Testis (tissue), 2 donors: ENCODE results near the gene BCAS3.

Source experiments
- CTCF ChIP-seq, 3 experiments: fragments of 450-650 bp in 2 of 3; fragments of 200-600 bp in 1 of 3; sonication (generic) in 1 of 3; IDR thresholded peaks; one replicate each; pipeline ENCODE4 v1.5.1; 2016 to 2019; ENCODE audit warnings: antibody characterized with exemption in 3 of 3, mild to moderate bottlenecking in 2 of 3, moderate library complexity in 1 of 3
- POLR2A ChIP-seq: fragments of 450-650 bp; IDR thresholded peaks from one replicate; pipeline ENCODE4 v1.6.1; 2017; ENCODE audit warnings: antibody characterized with exemption, mild to moderate bottlenecking, moderate library complexity

GRCh38 chr17:61388561-61389356, 711.1 kb downstream of the BCAS3 start:
- TF ChIP-seq CTCF (IDR thresholded peaks at IDR 0.05) (no peak), POLR2A (no peak)
